LNCAP (cell line): ENCODE measurements around the gene PRR35.

ENCODE experiments used
- CTCF ChIP-seq: fragments of 450-650 bp; IDR thresholded peaks from 2 replicates; pipeline ENCODE4 v1.5.1; 2017; ENCODE audit warnings: mild to moderate bottlenecking

The PRR35 gene

GRCh38 chr16:554640-555365 lies 5.4 kb upstream of the PRR35 start:
- no peak for TF ChIP-seq CTCF

GRCh38 chr16:555528-556473 lies 4.4 kb upstream of the PRR35 start:
- no peak for TF ChIP-seq CTCF

- TF ChIP-seq CTCF, result no peak
Measured at GRCh38 chr16:556474-557173, 3.6 kb upstream of the PRR35 start.

GRCh38 chr16:557463-558297 lies 2.5 kb upstream of the PRR35 start:
- TF ChIP-seq CTCF, result no peak

GRCh38 chr16:558298-559020 lies 1.7 kb upstream of the PRR35 start:
- no peak for TF ChIP-seq CTCF

GRCh38 chr16:559021-559380 lies 1.2 kb upstream of the PRR35 start:
- TF ChIP-seq CTCF, result no peak
